GM19043 (cell line): ENCODE results near the gene WDR86.

Source experiments
- ATAC-seq: cut with Tn5 transposase; IDR thresholded peaks from one replicate; pipeline ENCODE4 v1.9.1; 2021; ENCODE audit warnings: low read depth; ENCODE audit not compliant: unreplicated experiment

Gene WDR86

GRCh38 chr7:151334628-151335027 is 75.2 kb downstream of the WDR86 start:
- no peak for ATAC-seq
